Measurements from ENCODE around the gene EP400.

EP400 gene

GRCh38 chr12:132095520-132096409 is 146.0 kb downstream of the EP400 start:
- Histone ChIP-seq H3K4me2 (ENCODE audit: insufficient read depth, low read length, poor library complexity, severe bottlenecking) (no peak overlapping the region), H2BK120ac (ENCODE audit: low read depth, low read length) (no peak overlapping the region), H3K23ac (ENCODE audit: low read depth, low read length, poor library complexity) (no peak overlapping the region), H3K9me3 (replicated peaks in 1 of 2; ENCODE audit: control insufficient read depth in 2 of 2, insufficient read depth in 1 of 2, low read depth in 1 of 2, low read length in 2 of 2) (peaks cover 0 to 10% of the 10 kb centered on the region in 2 donors), H3K27ac (replicated peaks; ENCODE audit: low read length) (no peak overlapping the region), H3K9ac (ENCODE audit: low read depth, low read length, poor library complexity) (no peak overlapping the region), H2BK5ac (ENCODE audit: low read length) (no peak overlapping the region), H3K14ac (ENCODE audit: low read length) (no peak overlapping the region), H3K27me3 (ENCODE audit: control insufficient read depth in 3 of 3, insufficient read depth in 3 of 3, low read depth in 1 of 3, low read length in 3 of 3) (no peaks in the 10 kb centered on the region), H4K91ac (ENCODE audit: low read depth, low read length, poor library complexity) (no peak overlapping the region), H3K4me3 (ENCODE audit: low read length in 2 of 2) (no peak overlapping the region), H4K8ac (ENCODE audit: low read depth, low read length) (no peak overlapping the region), H2BK15ac (ENCODE audit: low read length) (no peak overlapping the region), H3K79me1 (ENCODE audit: low read depth, low read length) (peaks cover 1% of the 10 kb centered on the region), H3K36me3 (replicated peaks in 1 of 2; ENCODE audit: control insufficient read depth in 2 of 2, insufficient read depth in 2 of 2, low read length in 2 of 2) (peaks cover 10 to 59% of the 10 kb centered on the region in 2 donors), H2AFZ (ENCODE audit: low read length) (no peak overlapping the region), H2AK5ac (ENCODE audit: low read depth, low read length) (no peak overlapping the region), H3K18ac (ENCODE audit: low read length) (no peak overlapping the region), H2BK12ac (ENCODE audit: low read length) (no peak overlapping the region), H3K4ac (ENCODE audit: low read length) (no peak overlapping the region), H3K4me1 (ENCODE audit: control insufficient read depth in 2 of 2, insufficient read depth in 1 of 2, low read depth in 1 of 2, low read length in 2 of 2) (no peaks in the 10 kb centered on the region)
- no peak for DNase-seq (ENCODE audit: low spot score)
- no CpG with 5 or more reads among the region's 11 CpGs for WGBS, 2 donors (ENCODE audit: extremely low coverage in 2 of 2, insufficient read length in 2 of 2, insufficient replicate concordance in 1 of 2)

GRCh38 chr12:132099739-132100138 is 150.0 kb downstream of the EP400 start:
- Histone ChIP-seq H2BK15ac (ENCODE audit: low read length) (no peak overlapping the region), H2AFZ (ENCODE audit: low read length) (no peak overlapping the region), H3K9ac (ENCODE audit: low read depth, low read length, poor library complexity) (no peak overlapping the region), H3K4me1 (ENCODE audit: control insufficient read depth in 2 of 2, insufficient read depth in 1 of 2, low read depth in 1 of 2, low read length in 2 of 2) (peaks cover 0 to 3% of the 10 kb centered on the region in 2 donors), H2BK120ac (ENCODE audit: low read depth, low read length) (no peak overlapping the region), H3K27ac (replicated peaks; ENCODE audit: low read length) (no peak overlapping the region), H4K91ac (ENCODE audit: low read depth, low read length, poor library complexity) (no peak overlapping the region), H3K79me1 (ENCODE audit: low read depth, low read length) (peaks cover 1% of the 10 kb centered on the region), H3K18ac (ENCODE audit: low read length) (no peak overlapping the region), H3K27me3 (ENCODE audit: control insufficient read depth in 3 of 3, insufficient read depth in 3 of 3, low read depth in 1 of 3, low read length in 3 of 3) (no peaks in the 10 kb centered on the region), H3K4me2 (ENCODE audit: insufficient read depth, low read length, poor library complexity, severe bottlenecking) (no peak overlapping the region), H3K23ac (ENCODE audit: low read depth, low read length, poor library complexity) (no peak overlapping the region), H3K4me3 (ENCODE audit: low read length in 2 of 2) (no peak overlapping the region), H4K8ac (ENCODE audit: low read depth, low read length) (no peak overlapping the region), H3K4ac (ENCODE audit: low read length) (no peak overlapping the region), H2BK12ac (ENCODE audit: low read length) (no peak overlapping the region), H2BK5ac (ENCODE audit: low read length) (peak overlapping the region; percentile 82), H2AK5ac (ENCODE audit: low read depth, low read length) (no peak overlapping the region), H3K14ac (ENCODE audit: low read length) (no peak overlapping the region), H3K9me3 (replicated peaks in 1 of 2; ENCODE audit: control insufficient read depth in 2 of 2, insufficient read depth in 1 of 2, low read depth in 1 of 2, low read length in 2 of 2) (peaks cover 0 to 10% of the 10 kb centered on the region in 2 donors), H3K36me3 (replicated peaks in 1 of 2; ENCODE audit: control insufficient read depth in 2 of 2, insufficient read depth in 2 of 2, low read length in 2 of 2) (peaks cover 6 to 44% of the 10 kb centered on the region in 2 donors)
- DNase-seq (ENCODE audit: low spot score), result no peak
- WGBS, 2 donors (ENCODE audit: extremely low coverage in 2 of 2, insufficient read length in 2 of 2, insufficient replicate concordance in 1 of 2), result no CpG with 5 or more reads among the region's 12 CpGs

GRCh38 chr12:132100306-132101065 is 150.7 kb downstream of the EP400 start:
- Histone ChIP-seq H3K9me3 (replicated peaks in 1 of 2; ENCODE audit: control insufficient read depth in 2 of 2, insufficient read depth in 1 of 2, low read depth in 1 of 2, low read length in 2 of 2) (peaks cover 0 to 9% of the 10 kb centered on the region in 2 donors), H2BK12ac (ENCODE audit: low read length) (no peak overlapping the region), H2AFZ (ENCODE audit: low read length) (no peak overlapping the region), H2BK120ac (ENCODE audit: low read depth, low read length) (no peak overlapping the region), H4K8ac (ENCODE audit: low read depth, low read length) (peak overlapping the region; percentile 29), H3K4me2 (ENCODE audit: insufficient read depth, low read length, poor library complexity, severe bottlenecking) (no peak overlapping the region), H4K91ac (ENCODE audit: low read depth, low read length, poor library complexity) (no peak overlapping the region), H3K79me1 (ENCODE audit: low read depth, low read length) (peaks cover 1% of the 10 kb centered on the region), H3K4me1 (ENCODE audit: control insufficient read depth in 2 of 2, insufficient read depth in 1 of 2, low read depth in 1 of 2, low read length in 2 of 2) (peaks cover 0 to 3% of the 10 kb centered on the region in 2 donors), H3K4ac (ENCODE audit: low read length) (no peak overlapping the region), H3K18ac (ENCODE audit: low read length) (no peak overlapping the region), H3K27me3 (ENCODE audit: control insufficient read depth in 3 of 3, insufficient read depth in 3 of 3, low read depth in 1 of 3, low read length in 3 of 3) (no peaks in the 10 kb centered on the region), H3K14ac (ENCODE audit: low read length) (peak overlapping the region; percentile 56), H3K4me3 (ENCODE audit: low read length in 2 of 2) (no peak overlapping the region), H3K23ac (ENCODE audit: low read depth, low read length, poor library complexity) (peak overlapping the region; percentile 20), H3K9ac (ENCODE audit: low read depth, low read length, poor library complexity) (peak overlapping the region; percentile 21), H2AK5ac (ENCODE audit: low read depth, low read length) (peak overlapping the region; percentile 28), H2BK15ac (ENCODE audit: low read length) (no peak overlapping the region), H3K27ac (replicated peaks; ENCODE audit: low read length) (no peak overlapping the region), H2BK5ac (ENCODE audit: low read length) (peak overlapping the region; percentile 82), H3K36me3 (replicated peaks in 1 of 2; ENCODE audit: control insufficient read depth in 2 of 2, insufficient read depth in 2 of 2, low read length in 2 of 2) (peaks cover 11 to 50% of the 10 kb centered on the region in 2 donors)
- no peak for DNase-seq (ENCODE audit: low spot score)
- no CpG with 5 or more reads among the region's 13 CpGs for WGBS, 2 donors (ENCODE audit: extremely low coverage in 2 of 2, insufficient read length in 2 of 2, insufficient replicate concordance in 1 of 2)

GRCh38 chr12:132102297-132102696 is 152.6 kb downstream of the EP400 start:
- Histone ChIP-seq H3K9me3 (replicated peaks in 1 of 2; ENCODE audit: control insufficient read depth in 2 of 2, insufficient read depth in 1 of 2, low read depth in 1 of 2, low read length in 2 of 2) (no peaks in the 10 kb centered on the region), H3K18ac (ENCODE audit: low read length) (no peak overlapping the region), H3K4me1 (ENCODE audit: control insufficient read depth in 2 of 2, insufficient read depth in 1 of 2, low read depth in 1 of 2, low read length in 2 of 2) (peaks cover 0 to 3% of the 10 kb centered on the region in 2 donors), H2BK120ac (ENCODE audit: low read depth, low read length) (no peak overlapping the region), H2BK5ac (ENCODE audit: low read length) (no peak overlapping the region), H3K4me2 (ENCODE audit: insufficient read depth, low read length, poor library complexity, severe bottlenecking) (no peak overlapping the region), H3K4me3 (ENCODE audit: low read length in 2 of 2) (no peak overlapping the region), H3K27me3 (ENCODE audit: control insufficient read depth in 3 of 3, insufficient read depth in 3 of 3, low read depth in 1 of 3, low read length in 3 of 3) (no peaks in the 10 kb centered on the region), H3K23ac (ENCODE audit: low read depth, low read length, poor library complexity) (no peak overlapping the region), H2BK12ac (ENCODE audit: low read length) (no peak overlapping the region), H4K8ac (ENCODE audit: low read depth, low read length) (no peak overlapping the region), H3K9ac (ENCODE audit: low read depth, low read length, poor library complexity) (no peak overlapping the region), H3K4ac (ENCODE audit: low read length) (no peak overlapping the region), H2AFZ (ENCODE audit: low read length) (no peak overlapping the region), H2AK5ac (ENCODE audit: low read depth, low read length) (no peak overlapping the region), H3K14ac (ENCODE audit: low read length) (no peak overlapping the region), H3K36me3 (replicated peaks in 1 of 2; ENCODE audit: control insufficient read depth in 2 of 2, insufficient read depth in 2 of 2, low read length in 2 of 2) (peaks cover 13 to 41% of the 10 kb centered on the region in 2 donors), H3K27ac (replicated peaks; ENCODE audit: low read length) (no peak overlapping the region), H4K91ac (ENCODE audit: low read depth, low read length, poor library complexity) (no peak overlapping the region), H3K79me1 (ENCODE audit: low read depth, low read length) (peaks cover 1% of the 10 kb centered on the region), H2BK15ac (ENCODE audit: low read length) (no peak overlapping the region)
- no peak for DNase-seq (ENCODE audit: low spot score)
- no CpG with 5 or more reads among the region's 9 CpGs for WGBS, 2 donors (ENCODE audit: extremely low coverage in 2 of 2, insufficient read length in 2 of 2, insufficient replicate concordance in 1 of 2)
